Measurements from ENCODE around the gene TRMT11. TPM values are rescaled to one million over a fixed set of nuclear protein-coding genes. Genes with fewer than 3 reads are reported as not detected.

The TRMT11 gene
- total RNA-seq, 6 experiments from 2014 or later: 12.8 to 20.7 (median 15.2) TPM

DNA sequence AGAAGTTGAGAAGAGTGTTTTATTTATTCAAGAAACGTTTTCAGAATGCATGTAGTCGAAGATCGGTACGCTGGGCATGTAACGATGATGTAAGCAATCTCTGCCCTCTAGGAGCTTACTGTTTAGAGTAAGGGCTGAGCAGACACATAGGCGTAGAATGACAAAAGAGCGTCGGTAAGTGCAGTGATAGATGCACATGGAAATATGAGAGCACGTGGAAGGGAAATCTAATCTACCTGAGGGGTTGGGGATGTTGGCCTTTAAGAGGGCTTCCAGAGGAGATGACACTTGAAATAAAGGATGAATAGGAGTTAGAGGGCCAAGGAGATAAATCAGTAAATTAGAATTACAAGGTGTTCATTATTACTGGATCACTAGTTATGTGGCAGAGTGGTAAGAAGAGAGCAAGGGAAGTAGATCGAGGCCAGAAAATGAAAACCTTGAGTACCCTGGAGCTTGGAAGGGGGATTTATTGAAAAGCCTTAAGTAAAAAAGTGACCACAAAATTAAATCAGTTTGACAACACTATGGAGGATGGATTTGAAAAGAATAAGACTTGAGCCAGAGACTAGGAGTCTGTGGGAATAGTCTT, 782 bp downstream of the TRMT11 start:
- no peaks in the 10 kb centered on the region; the same call in 1 of the 2 replicates for H3K4me1 Mint-ChIP-seq (ENCODE audit: low read depth)
- H3K9me3 Mint-ChIP-seq: no peaks in the 10 kb centered on the region

DNA sequence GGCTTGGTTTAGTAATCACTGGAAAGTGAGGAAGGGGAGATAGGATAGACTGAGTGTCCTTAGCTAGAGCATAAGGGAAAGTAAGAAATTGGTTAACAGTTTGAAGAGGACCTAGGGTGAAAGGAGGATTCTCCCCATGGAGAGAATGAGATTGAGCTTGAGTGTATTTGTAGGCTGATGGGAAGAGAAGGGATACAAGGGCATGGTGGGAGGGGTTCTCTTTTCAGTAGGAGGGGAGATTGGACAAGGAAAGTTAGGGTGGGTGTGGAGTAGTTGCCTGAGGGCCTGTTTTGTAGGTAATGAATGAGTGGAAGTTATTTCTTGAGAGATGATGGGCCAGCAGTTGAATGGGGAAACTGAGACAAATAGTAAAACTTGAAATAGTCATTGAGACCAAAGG, 1.9 kb downstream of the TRMT11 start:
- Mint-ChIP-seq H3K4me3 (no peak overlapping the region), H3K36me3 (ENCODE audit: low read depth) (no peaks in the 10 kb centered on the region), H3K9me3 (no peaks in the 10 kb centered on the region), H3K4me1 (ENCODE audit: low read depth) (peaks cover under 1% of the 10 kb centered on the region), H3K27me3 (ENCODE audit: insufficient read depth) (no peaks in the 10 kb centered on the region; the same call in 1 of the 2 replicates), H3K27ac (no peak overlapping the region)
- DNase-seq: no peak
- TF ChIP-seq, protein P1, sequence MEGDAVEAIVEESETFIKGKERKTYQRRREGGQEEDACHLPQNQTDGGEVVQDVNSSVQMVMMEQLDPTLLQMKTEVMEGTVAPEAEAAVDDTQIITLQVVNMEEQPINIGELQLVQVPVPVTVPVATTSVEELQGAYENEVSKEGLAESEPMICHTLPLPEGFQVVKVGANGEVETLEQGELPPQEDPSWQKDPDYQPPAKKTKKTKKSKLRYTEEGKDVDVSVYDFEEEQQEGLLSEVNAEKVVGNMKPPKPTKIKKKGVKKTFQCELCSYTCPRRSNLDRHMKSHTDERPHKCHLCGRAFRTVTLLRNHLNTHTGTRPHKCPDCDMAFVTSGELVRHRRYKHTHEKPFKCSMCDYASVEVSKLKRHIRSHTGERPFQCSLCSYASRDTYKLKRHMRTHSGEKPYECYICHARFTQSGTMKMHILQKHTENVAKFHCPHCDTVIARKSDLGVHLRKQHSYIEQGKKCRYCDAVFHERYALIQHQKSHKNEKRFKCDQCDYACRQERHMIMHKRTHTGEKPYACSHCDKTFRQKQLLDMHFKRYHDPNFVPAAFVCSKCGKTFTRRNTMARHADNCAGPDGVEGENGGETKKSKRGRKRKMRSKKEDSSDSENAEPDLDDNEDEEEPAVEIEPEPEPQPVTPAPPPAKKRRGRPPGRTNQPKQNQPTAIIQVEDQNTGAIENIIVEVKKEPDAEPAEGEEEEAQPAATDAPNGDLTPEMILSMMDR (IDR thresholded peaks at IDR 0.05): no peak

More for the DNA sequence above, 782 bp downstream of the TRMT11 start:
- TF ChIP-seq, protein P1 (IDR thresholded peaks at IDR 0.05): no peak
- DNase-seq: no peak
- Mint-ChIP-seq H3K36me3 (ENCODE audit: low read depth) (no peaks in the 10 kb centered on the region), H3K27me3 (ENCODE audit: insufficient read depth) (no peaks in the 10 kb centered on the region; the same call in 1 of the 2 replicates), H3K27ac (no peak overlapping the region), H3K4me3 (no peak overlapping the region)

DNA sequence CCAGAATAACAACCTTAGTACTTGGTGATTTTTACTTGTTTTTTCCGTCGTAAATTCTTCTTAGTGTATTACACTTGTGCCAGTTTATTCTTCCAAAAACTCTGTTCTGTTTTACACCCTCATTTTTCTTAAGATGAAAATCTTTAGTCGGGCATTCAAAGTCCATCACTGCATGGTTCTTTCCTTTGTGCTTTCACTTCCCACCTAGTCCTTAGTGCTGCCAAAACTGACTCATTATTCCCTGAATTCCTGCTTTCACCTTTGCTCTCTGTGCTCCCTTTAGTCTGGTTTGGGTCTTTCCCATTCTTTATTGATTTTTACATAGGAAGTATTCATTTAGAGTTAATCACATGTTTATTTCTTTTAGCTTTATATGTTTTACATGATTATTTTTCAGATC, 3.3 kb downstream of the TRMT11 start:
- Mint-ChIP-seq H3K27ac (no peak overlapping the region; the same call in 1 of the 2 replicates), H3K27me3 (ENCODE audit: insufficient read depth) (no peaks in the 10 kb centered on the region; the same call in 1 of the 2 replicates), H3K4me3 (no peak overlapping the region), H3K4me1 (ENCODE audit: low read depth) (peaks cover 9% of the 10 kb centered on the region), H3K36me3 (ENCODE audit: low read depth) (no peaks in the 10 kb centered on the region), H3K9me3 (no peaks in the 10 kb centered on the region)
- TF ChIP-seq, protein P1 (IDR thresholded peaks at IDR 0.05): no peak
- no peak for DNase-seq

DNA sequence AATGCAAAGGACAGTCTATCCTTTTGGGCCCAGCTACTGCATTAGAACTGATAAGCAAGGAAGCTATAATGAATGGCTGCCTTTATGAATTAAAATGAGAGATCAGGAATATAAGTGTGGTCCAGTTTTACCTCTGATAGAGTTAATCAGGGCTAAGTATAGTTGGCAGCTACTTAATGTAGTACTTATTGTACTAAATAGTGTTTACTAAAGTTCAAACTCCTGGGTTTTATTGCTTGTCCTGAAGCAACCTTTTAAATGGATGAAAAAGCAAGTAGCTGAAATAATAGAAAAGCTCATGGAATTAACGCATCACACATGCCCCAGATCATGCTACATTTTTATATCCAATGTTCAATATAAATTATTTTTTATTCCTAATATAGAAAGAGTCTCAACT, 5.3 kb downstream of the TRMT11 start:
- DNase-seq: no peak
- H3K27ac Mint-ChIP-seq: no peak overlapping the region
- no peaks in the 10 kb centered on the region; the same call in 1 of the 2 replicates for H3K27me3 Mint-ChIP-seq (ENCODE audit: insufficient read depth)
- no peaks in the 10 kb centered on the region for H3K36me3 Mint-ChIP-seq (ENCODE audit: low read depth)
- no peaks in the 10 kb centered on the region for H3K9me3 Mint-ChIP-seq
- no peak overlapping the region for H3K4me3 Mint-ChIP-seq
- TF ChIP-seq, protein P1 (IDR thresholded peaks at IDR 0.05): no peak
- peaks cover 22% of the 10 kb centered on the region for H3K4me1 Mint-ChIP-seq (ENCODE audit: low read depth)

DNA sequence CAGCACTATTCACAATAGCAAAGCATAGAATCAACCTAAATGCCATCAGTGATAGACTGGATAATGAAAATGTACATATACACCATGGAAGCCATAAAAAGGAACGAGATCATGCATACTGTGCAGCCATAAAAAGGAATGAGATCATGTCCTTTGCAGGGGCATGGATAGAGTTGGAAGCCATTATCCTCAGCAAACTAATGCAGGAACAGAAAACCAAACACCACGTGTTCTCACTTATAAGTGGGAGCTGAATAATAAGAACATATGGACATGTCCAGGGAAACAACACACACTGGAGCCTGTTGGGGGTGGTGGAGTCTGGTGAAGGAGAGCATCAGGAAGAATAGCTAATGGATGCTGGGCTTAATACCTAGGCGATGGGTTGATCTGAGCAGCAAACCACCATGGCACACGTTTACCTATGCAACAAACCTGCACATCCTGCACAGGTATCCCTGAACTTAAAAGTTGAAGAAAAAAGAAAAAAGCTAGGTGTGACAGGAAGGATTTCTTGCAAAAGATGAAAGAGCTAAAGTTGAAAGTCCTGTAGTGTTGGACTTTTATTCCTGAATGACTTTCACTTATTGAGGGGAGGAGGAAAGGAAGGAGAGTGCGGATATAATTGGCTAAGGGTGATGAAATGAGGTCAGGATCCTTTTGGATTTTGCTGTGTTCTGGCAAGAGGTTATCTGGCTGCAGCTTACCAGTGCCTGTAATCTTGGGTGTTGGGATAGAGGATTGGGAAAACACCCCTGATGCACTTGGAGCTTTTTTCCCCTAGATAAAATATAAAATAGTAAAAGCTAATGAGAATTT, 8.5 kb downstream of the TRMT11 start:
- Mint-ChIP-seq H3K36me3 (ENCODE audit: low read depth) (peaks cover 5% of the 10 kb centered on the region), H3K27me3 (ENCODE audit: insufficient read depth) (no peaks in the 10 kb centered on the region), H3K9me3 (no peaks in the 10 kb centered on the region), H3K4me3 (no peak overlapping the region), H3K4me1 (ENCODE audit: low read depth) (peaks cover 22% of the 10 kb centered on the region), H3K27ac (no peak overlapping the region; the same call in 1 of the 2 replicates)
- TF ChIP-seq, protein P1 (IDR thresholded peaks at IDR 0.05): no peak
- DNase-seq: no peak

Data from HFFc6 (cell line).